ENCODE measurements around the gene ANK3. TPM values are rescaled to one million over a fixed set of nuclear protein-coding genes. Genes with fewer than 3 reads are reported as not detected.

Gene ANK3
- total RNA-seq, 1 experiment from 2014 or later, result 32.0 TPM

DNA sequence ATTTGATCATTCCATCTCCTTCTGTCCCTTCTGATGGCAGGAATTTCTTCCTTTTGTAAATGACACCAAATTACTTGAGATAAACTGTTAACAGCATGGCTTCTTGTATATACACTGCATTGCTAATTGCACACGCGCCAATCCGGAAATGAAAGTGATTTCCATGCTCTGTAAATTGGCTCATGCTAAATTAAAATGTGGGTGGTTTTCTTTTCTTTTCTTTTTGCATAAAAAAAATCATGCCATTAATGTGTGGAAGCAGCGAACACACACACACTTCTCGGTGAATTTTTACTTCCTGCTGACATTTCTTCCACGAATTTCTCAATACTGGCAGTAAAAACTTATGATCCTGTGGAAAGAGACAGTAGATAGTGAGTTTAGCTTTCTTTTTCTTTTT lies 360.2 kb downstream of the ANK3 start:
- Histone ChIP-seq H3K36me3 (ENCODE audit: low read depth) (no peaks in the 10 kb centered on the region), H3K4me1 (replicated peaks; ENCODE audit: insufficient read depth) (peaks cover 17% of the 10 kb centered on the region), H3K9me3 (ENCODE audit: insufficient read depth, low read depth) (no peaks in the 10 kb centered on the region), H3K79me2 (ENCODE audit: low read depth) (no peaks in the 10 kb centered on the region), H2AFZ (no peak overlapping the region), H4K20me1 (ENCODE audit: insufficient read depth) (no peaks in the 10 kb centered on the region), H3K27ac (no peak overlapping the region), H3K4me3 (no peak overlapping the region), H3K9me2 (ENCODE audit: insufficient read depth) (no peaks in the 10 kb centered on the region), H3F3A (ENCODE audit: insufficient read depth, low read depth) (no peaks in the 10 kb centered on the region), H3K27me3 (ENCODE audit: insufficient read depth, low read depth) (no peaks in the 10 kb centered on the region), H3K4me2 (no peak overlapping the region)
- ChIA-PET CTCF (interaction anchor here (0.6 to 0.8 kb wide), 3 partner anchors 23 to 124 kb away, joined by 3 to 7 read pairs (median 5); partner anchors contain the start of gene CCDC6), POLR2A (ENCODE audit: unreplicated experiment) (interaction anchor here (0.6 kb wide), 1 partner anchor 20 kb away, joined by 3 read pairs; no protein-coding TSS in a partner anchor)
- no peak for DNase-seq
- no TSS peak for BruUV-seq (replicated peaks)
- intact Hi-C loops (cut with micrococcal nuclease; ENCODE audit: unreplicated experiment), result loop anchor here (5.0 kb wide), 1 partner anchor 62 kb away; no protein-coding TSS in a partner anchor
- TF ChIP-seq, protein P1, sequence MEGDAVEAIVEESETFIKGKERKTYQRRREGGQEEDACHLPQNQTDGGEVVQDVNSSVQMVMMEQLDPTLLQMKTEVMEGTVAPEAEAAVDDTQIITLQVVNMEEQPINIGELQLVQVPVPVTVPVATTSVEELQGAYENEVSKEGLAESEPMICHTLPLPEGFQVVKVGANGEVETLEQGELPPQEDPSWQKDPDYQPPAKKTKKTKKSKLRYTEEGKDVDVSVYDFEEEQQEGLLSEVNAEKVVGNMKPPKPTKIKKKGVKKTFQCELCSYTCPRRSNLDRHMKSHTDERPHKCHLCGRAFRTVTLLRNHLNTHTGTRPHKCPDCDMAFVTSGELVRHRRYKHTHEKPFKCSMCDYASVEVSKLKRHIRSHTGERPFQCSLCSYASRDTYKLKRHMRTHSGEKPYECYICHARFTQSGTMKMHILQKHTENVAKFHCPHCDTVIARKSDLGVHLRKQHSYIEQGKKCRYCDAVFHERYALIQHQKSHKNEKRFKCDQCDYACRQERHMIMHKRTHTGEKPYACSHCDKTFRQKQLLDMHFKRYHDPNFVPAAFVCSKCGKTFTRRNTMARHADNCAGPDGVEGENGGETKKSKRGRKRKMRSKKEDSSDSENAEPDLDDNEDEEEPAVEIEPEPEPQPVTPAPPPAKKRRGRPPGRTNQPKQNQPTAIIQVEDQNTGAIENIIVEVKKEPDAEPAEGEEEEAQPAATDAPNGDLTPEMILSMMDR (conservative IDR thresholded peaks at IDR 0.05), result no peak
- no peak for TF ChIP-seq EZH2 (IDR thresholded peaks at IDR 0.05; ENCODE audit: low read depth)

DNA sequence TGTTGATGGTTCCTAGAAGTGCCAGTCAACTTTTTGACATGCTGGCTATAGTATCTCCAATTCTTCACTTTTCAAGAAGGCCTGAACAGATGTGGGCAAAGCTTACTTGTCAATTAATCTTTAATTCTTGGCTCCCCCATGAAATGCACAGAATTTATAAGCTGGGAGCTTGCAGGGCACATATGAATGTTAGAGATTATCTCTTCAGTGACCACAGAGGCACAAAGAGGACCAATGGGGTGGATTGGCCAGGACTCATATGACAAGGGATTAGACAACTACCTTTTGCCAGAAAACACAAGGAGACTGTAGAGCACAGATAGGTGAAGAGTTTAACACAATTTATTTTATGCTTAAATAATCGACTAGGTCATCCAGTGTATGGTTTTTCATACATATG lies 361.6 kb downstream of the ANK3 start:
- Histone ChIP-seq H3K27ac (no peak overlapping the region), H3K4me2 (no peak overlapping the region), H4K20me1 (ENCODE audit: insufficient read depth) (no peaks in the 10 kb centered on the region), H2AFZ (no peak overlapping the region), H3F3A (ENCODE audit: insufficient read depth, low read depth) (no peaks in the 10 kb centered on the region), H3K27me3 (ENCODE audit: insufficient read depth, low read depth) (no peaks in the 10 kb centered on the region), H3K9me3 (ENCODE audit: insufficient read depth, low read depth) (no peaks in the 10 kb centered on the region), H3K79me2 (ENCODE audit: low read depth) (no peaks in the 10 kb centered on the region), H3K9me2 (ENCODE audit: insufficient read depth) (no peaks in the 10 kb centered on the region), H3K36me3 (ENCODE audit: low read depth) (no peaks in the 10 kb centered on the region), H3K4me3 (no peak overlapping the region), H3K4me1 (replicated peaks; ENCODE audit: insufficient read depth) (peaks cover 17% of the 10 kb centered on the region)
- no peak for TF ChIP-seq EZH2 (IDR thresholded peaks at IDR 0.05; ENCODE audit: low read depth)
- TF ChIP-seq, protein P1 (conservative IDR thresholded peaks at IDR 0.05), result no peak
- CTCF ChIA-PET, result no interaction called here
- POLR2A ChIA-PET (ENCODE audit: unreplicated experiment), result interaction anchor here (0.5 kb wide), 1 partner anchor 76 kb away, joined by 4 read pairs; no protein-coding TSS in a partner anchor
- intact Hi-C loops (cut with micrococcal nuclease; ENCODE audit: unreplicated experiment), result loop anchor here (5.0 kb wide), 1 partner anchor 61 kb away; no protein-coding TSS in a partner anchor
- DNase-seq, result no peak
- BruUV-seq (replicated peaks), result no TSS peak

DNA sequence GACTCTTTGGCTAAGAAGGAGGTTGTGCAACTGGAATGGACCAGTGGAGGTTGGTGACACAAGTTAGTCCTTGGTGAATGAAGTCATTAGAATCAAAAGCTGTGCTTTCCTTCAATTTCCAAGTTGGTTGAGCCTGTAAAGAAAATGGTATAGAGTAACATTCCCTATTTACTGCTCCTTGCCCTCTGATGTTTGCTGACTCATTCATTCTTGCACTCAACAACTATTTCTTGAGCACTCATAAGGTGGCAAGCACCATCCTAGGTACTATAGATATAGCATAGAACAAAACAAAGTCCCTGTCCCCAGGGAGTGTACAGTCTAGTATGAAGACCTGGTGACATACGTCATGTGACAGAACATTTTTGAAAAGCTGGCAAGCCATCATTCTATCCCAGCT lies 364.4 kb downstream of the ANK3 start:
- Histone ChIP-seq H3K4me1 (replicated peaks; ENCODE audit: insufficient read depth) (no peaks in the 10 kb centered on the region), H3K9me3 (ENCODE audit: insufficient read depth, low read depth) (no peaks in the 10 kb centered on the region), H4K20me1 (ENCODE audit: insufficient read depth) (no peaks in the 10 kb centered on the region), H3K36me3 (ENCODE audit: low read depth) (no peaks in the 10 kb centered on the region), H3K79me2 (ENCODE audit: low read depth) (no peaks in the 10 kb centered on the region), H3K27ac (no peak overlapping the region), H3K27me3 (ENCODE audit: insufficient read depth, low read depth) (no peaks in the 10 kb centered on the region), H3K9me2 (ENCODE audit: insufficient read depth) (no peaks in the 10 kb centered on the region), H3K4me2 (no peak overlapping the region), H3K4me3 (no peak overlapping the region), H2AFZ (no peak overlapping the region), H3F3A (ENCODE audit: insufficient read depth, low read depth) (no peaks in the 10 kb centered on the region)
- no TSS peak for BruUV-seq (replicated peaks)
- TF ChIP-seq, protein P1 (conservative IDR thresholded peaks at IDR 0.05), result no peak
- TF ChIP-seq EZH2 (IDR thresholded peaks at IDR 0.05; ENCODE audit: low read depth), result no peak
- no peak for DNase-seq
- CTCF ChIA-PET, result interaction anchor here (0.6 kb wide), 1 partner anchor 189 kb away, joined by 4 read pairs; no protein-coding TSS in a partner anchor
- POLR2A ChIA-PET (ENCODE audit: unreplicated experiment), result no interaction called here
- intact Hi-C loops (cut with micrococcal nuclease; ENCODE audit: unreplicated experiment), result loop anchor here (5.0 kb wide), 1 partner anchor 58 kb away; no protein-coding TSS in a partner anchor
